Ovary (tissue), 3 donors: ENCODE results near the gene PCYT1A.

ENCODE experiments used
- CTCF ChIP-seq, 3 donors: fragments of 450-650 bp in 2 of 3; fragments of 200-600 bp in 1 of 3; IDR thresholded peaks; one replicate each; pipeline versions ENCODE4 v1.5.1 to v1.8.0; 2016 to 2022; ENCODE audit warnings: antibody characterized with exemption in 3 of 3, mild to moderate bottlenecking in 1 of 3
- EP300 ChIP-seq: sonication (generic); formaldehyde crosslinking; IDR thresholded peaks from one replicate; pipeline ENCODE4 v1.6.1; 2017; ENCODE audit warnings: antibody characterized with exemption
- POLR2A ChIP-seq: fragments of 450-650 bp; IDR thresholded peaks from one replicate; pipeline ENCODE4 v1.6.1; 2017; ENCODE audit warnings: antibody characterized with exemption, mild to moderate bottlenecking, moderate library complexity
- donor health status: DM: no; HTN: no; CAD: no.

- TF ChIP-seq POLR2A, result no peak
- TF ChIP-seq EP300, result no peak
- no peak for TF ChIP-seq CTCF (IDR thresholded peaks at IDR 0.05)
Observed at GRCh38 chr3:196220587-196220986, 66.9 kb downstream of the PCYT1A start.
